Neural cell (in vitro differentiated cells): ENCODE results near the gene HS2ST1.

Experiments
- EP300 ChIP-seq: fragments of 450-650 bp; conservative IDR thresholded peaks from 2 replicates; pipeline ENCODE4 v1.6.1; 2014; ENCODE audit warnings: antibody characterized with exemption, mild to moderate bottlenecking, moderate library complexity; ENCODE audit not compliant: poor library complexity, severe bottlenecking
- EZH2 ChIP-seq: fragments of 200-600, 300-800 bp; shearing (Covaris generic), sonication (generic); IDR thresholded peaks from 2 replicates; pipeline ENCODE4 v1.6.1; 2014; ENCODE audit warnings: antibody characterized with exemption, low read length, borderline replicate concordance, mild to moderate bottlenecking; ENCODE audit not compliant: insufficient read depth, poor library complexity, severe bottlenecking
- POLR2AphosphoS5 ChIP-seq: IDR thresholded peaks from 2 replicates; pipeline ENCODE4 v1.6.1; 2012
- RAD21 ChIP-seq: fragments of 450-650 bp; conservative IDR thresholded peaks from 2 replicates; pipeline ENCODE4 v1.6.1; 2014; ENCODE audit warnings: antibody characterized with exemption, mild to moderate bottlenecking, moderate library complexity
- TAF1 ChIP-seq: IDR thresholded peaks from 2 replicates; pipeline ENCODE4 v1.6.1; 2012; ENCODE audit warnings: low read depth
- TF ChIP-seq, protein P1 (sequence below): fragments of 450-650 bp; IDR thresholded peaks from 2 replicates; pipeline ENCODE4 v1.5.1; 2014; ENCODE audit warnings: antibody characterized with exemption, mild to moderate bottlenecking, moderate library complexity; ENCODE audit not compliant: poor library complexity, severe bottlenecking

DNA sequence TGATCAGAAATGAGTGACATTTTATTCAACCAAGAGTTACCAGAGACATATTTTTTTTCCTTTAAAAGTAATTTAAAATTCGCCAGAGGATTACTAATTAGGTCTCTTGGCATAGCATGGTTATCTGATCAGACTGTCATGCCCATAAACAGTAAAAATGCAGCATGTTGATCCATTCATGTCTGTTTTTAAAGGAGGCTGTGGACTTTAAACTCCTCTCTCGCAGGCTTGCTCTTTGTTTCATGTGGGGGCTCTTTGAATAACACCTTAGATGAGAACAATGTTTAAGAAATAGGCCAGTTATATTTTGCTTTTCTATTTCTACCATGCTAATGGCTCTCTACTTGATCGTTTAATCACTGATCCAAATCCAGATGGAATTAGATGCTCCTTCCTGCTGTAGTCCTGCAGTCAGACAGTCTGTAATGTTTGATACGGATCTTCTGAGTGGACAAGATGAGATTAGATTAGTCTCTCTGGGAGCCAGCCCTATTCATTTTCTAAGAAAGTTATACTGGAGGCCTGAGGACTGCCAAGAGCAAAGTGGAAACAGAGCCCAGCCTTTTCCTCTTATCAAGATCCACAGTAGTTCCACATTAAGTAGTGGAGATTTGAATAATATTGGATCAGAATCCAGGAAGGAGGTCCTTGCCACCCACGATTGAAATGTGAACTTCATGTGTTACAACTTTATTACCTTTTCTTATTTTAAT lies 197.4 kb downstream of the HS2ST1 start:
- no peak for TF ChIP-seq EZH2
- TF ChIP-seq, protein P1, sequence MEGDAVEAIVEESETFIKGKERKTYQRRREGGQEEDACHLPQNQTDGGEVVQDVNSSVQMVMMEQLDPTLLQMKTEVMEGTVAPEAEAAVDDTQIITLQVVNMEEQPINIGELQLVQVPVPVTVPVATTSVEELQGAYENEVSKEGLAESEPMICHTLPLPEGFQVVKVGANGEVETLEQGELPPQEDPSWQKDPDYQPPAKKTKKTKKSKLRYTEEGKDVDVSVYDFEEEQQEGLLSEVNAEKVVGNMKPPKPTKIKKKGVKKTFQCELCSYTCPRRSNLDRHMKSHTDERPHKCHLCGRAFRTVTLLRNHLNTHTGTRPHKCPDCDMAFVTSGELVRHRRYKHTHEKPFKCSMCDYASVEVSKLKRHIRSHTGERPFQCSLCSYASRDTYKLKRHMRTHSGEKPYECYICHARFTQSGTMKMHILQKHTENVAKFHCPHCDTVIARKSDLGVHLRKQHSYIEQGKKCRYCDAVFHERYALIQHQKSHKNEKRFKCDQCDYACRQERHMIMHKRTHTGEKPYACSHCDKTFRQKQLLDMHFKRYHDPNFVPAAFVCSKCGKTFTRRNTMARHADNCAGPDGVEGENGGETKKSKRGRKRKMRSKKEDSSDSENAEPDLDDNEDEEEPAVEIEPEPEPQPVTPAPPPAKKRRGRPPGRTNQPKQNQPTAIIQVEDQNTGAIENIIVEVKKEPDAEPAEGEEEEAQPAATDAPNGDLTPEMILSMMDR: no peak
- no peak for TF ChIP-seq POLR2AphosphoS5
- TF ChIP-seq TAF1: no peak
- no peak for TF ChIP-seq RAD21
- no peak for TF ChIP-seq EP300
